Fibroblast of skin of right biceps (primary cell): Measurements from ENCODE around the gene MGAT4C.

ENCODE experiments used
- DNase-seq: peaks from one replicate; pipeline ENCODE4 v3.0.0-alpha.2; 2013

MGAT4C gene

DNA sequence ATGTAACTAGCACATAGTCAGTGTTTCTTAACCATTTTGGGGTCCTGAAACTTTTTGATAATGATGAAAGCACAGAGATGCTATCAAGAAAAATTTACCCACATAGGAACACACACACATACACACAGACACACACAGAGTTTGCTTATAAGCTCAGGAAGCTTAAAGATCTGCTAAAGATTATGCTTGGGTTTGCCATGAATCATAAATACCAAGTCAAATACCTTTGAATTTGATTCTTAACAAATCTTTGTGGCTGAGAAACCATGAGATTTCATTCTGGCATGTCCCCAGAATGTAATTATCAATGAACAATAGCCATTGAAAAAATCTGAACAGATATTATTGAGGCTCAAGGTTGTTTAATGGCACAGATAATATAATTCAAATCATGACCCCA lies 292.9 kb downstream of the MGAT4C start:
- peak; percentile 29 for DNase-seq

DNA sequence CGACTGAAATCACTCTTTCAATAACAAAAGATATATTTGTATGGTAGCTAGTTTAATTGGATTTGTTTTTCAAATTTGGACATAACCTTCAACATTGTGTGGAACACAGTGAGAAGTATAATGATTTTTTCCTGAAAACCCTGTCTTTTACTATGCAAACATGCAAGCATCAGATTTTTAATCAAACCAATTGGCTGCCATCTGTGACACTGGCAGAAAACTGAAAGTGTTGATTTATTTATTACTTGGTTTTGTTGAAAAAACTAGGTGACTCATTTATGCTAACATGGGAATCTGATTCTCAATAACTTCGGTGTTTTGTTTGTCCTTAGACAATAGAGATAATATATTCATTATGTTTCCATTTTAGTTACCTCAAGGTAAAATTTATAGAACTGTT lies 300.1 kb downstream of the MGAT4C start:
- no peak for DNase-seq

DNA sequence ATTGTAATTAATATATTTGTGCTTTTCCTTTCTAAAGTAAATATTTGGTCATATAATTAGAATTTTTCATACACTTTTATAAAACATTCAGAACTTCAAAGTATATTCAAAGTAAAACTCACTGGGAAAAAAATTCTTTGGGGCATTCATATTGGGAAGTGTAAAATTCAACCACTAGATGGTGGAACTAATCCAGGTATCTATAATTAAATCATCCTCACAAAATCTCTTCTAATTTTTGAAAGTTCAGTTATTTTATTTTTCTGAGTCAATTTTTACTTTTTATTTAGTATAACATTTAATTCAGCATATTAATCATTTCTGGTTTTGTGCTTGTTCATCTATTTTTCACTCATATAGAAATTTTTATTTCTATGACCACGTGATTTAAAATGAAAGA lies 301.1 kb downstream of the MGAT4C start:
- DNase-seq, result peak; percentile 2

DNA sequence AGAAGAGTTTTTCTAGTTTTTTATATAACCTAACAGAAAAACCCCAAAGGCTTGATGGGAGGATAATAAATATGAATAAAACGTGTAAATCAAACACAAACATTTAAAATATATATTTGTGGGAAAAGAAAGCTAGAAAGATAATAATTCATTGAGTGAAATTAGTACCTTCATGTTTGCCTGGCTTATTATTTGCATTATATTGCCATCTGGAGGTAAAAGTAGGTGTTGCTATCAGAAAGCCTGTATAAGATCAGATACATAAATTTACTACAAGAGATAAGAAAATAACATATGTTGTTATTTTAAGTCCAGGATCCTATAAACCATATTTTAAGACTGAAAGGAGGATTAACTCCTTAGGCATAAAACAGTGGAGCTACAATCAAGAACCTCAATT lies 304.4 kb downstream of the MGAT4C start:
- peak; percentile 9 for DNase-seq

DNA sequence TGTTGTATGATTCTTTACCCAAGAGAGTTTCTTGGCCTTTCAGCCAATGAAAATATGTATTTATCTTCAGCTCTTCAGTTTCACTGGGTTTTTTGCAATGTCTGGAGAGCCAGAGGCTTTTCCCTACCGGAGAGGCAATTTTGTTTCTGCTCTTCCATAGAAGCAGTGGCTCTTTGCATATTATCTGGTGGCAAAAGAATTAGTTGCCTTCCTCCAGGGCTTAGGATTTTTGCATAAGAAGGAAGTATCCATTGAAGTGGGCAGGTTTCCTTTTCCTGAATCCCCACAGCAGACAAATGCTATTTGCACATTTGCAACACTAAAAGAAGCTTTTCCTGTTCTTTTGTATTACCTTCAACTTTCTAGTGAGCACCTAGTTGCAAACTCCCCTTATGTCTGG lies 306.9 kb downstream of the MGAT4C start:
- DNase-seq, result no peak

DNA sequence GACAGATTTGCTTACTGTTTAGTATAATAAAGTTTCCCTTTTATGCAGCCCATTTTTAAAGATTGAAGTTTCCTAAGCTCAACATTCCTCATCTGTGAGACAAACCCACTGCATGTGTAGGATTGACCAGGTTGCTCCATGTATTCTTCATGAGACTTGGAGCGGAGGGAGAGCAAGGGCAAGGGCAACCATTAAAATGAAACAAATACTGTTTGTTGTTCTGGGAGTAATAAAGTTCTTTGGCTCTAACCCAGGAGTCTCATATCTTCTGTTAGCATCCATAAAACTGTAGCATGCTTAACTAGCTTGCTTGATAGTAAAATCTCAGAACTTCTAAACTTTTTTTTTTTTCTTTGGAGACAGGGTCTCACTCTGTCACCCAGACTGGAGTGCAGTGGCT lies 307.9 kb downstream of the MGAT4C start:
- no peak for DNase-seq

DNA sequence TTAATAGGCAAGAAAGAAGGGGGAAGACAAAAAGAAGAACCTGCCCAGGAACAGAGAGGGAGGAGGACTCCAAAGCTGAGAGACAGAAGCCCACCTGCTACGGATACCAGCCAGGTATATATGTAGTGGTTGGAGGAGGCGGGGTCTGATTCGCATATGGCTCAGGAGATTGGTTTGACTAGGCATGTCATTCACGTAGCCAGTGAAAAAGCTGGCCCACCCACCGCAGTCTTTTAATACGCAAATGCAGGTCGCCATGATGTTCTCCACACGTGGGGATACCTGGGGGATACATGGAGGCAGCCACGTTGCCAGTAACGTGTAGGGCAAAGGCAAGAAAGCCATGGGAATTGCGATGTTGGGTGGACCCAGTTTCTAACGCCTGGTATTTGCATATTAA lies 308.9 kb downstream of the MGAT4C start:
- no peak for DNase-seq

DNA sequence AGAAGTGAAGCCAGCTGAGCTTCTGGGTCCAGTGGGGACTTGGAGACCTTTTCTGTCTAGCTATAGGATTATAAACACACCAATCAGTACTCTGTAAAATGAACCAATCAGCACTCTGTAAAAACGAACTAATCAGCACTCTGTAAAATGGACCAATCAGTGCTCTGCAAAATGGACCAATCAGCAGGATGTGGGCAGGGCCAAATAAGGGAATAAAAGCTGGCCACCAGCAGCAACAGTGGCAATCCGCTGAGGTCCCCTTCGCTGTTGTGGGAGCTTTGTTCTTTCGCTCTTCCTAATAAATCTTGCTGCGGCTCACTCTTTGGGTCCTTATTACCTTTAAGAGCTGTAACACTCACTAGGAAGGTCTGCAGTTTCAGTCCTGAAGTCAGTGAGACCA lies 309.8 kb downstream of the MGAT4C start:
- DNase-seq, result no peak

DNA sequence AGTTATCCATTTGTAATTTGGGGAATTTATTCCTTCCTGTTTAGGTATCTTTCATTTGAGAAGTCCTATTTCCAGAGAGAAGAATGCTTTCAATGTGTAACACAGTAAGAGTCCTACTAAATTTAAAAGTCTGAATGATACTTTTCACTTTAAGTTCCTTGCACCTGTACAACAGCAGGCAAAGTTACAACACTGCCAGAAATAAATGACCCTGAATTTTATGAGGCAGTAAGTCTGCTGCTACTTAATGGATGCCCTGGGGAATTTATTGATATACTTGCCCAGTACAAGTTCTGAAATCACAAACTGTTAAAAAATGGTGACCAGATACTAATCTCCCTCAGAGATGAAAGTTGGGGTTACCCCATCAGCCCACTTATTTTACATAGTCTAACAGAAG lies 329.0 kb downstream of the MGAT4C start:
- no peak for DNase-seq

DNA sequence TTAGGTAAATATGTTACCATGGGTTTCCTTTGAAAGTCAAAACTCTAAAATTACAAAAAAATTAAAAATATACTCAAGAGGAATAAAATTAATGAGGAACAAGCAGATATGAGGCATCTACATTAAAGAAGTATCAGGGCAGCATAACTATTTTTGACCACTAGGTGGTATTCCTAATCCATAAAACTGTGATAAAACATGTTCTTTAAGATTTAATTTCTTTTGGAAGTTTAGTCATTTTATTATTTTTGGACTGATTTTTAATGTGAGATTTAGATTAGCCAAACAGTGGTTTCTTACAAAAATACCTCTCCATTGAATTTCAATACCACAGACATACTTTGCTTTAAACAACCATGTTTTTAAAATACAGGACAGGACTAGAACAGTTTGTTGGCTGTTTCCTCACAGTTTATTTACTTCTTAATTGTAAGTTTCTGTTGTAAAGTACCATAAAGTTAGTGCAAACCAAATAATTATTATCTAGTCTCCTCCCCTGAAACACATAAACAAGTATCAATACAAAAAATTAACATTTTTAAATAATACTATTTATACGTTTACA lies 332.3 kb downstream of the MGAT4C start:
- DNase-seq, result peak; percentile 39

DNA sequence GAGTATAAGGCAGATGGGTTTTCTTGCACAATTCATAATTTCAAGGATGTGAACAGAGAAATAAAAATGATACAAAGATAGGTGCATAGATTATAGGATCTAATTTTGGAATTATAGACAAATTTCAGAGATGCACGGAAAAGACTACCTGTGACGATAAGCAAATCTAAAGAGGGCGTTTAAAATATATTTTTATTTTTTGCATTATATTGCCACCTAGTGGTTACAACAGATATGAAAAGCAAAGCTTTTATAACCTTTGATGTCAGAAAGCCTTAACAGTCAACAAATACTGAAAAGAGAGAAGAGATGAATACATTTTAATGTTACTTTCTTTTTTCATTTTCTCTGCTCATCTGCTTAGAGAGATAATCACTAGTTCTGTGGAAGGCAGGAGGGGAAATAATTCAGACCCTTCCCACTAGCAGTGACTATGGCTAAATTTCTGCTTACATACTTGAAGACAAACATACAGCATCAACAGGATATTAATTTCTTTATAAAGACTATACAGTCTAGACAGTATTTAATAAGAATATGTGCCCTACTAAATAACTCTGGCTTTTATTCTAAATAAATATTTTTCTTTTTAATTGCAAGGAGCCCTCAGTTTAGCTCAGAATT lies 335.8 kb downstream of the MGAT4C start:
- DNase-seq, result peak; percentile 3
